NT2/D1 (cell line): ENCODE measurements around the gene XG.
"Not testable (repeated sequence)": the region's sequence is repeated elsewhere in the genome, so short reads cannot be mapped to it uniquely, and the experiment has no call there.

Source experiments
- DNase-seq: peaks from one replicate; pipeline ENCODE4 v3.0.0-alpha.2; 2011; ENCODE audit warnings: low read depth, low spot score
- H3K27me3 ChIP-seq: 2 replicates; pipeline ENCODE4 v1.6.0; 2011; ENCODE audit warnings: mild to moderate bottlenecking; ENCODE audit not compliant: insufficient read length, insufficient read depth
- H3K36me3 ChIP-seq: 2 replicates; pipeline ENCODE4 v1.6.1; 2011; ENCODE audit warnings: mild to moderate bottlenecking, low read length, mixed read lengths; ENCODE audit not compliant: insufficient read depth, insufficient read length
- H3K4me1 ChIP-seq: 2 replicates; pipeline ENCODE4 v1.5.1; 2011; ENCODE audit not compliant: insufficient read depth, insufficient read length
- H3K4me3 ChIP-seq: 2 replicates; pipeline ENCODE4 v1.5.1; 2011; ENCODE audit warnings: low read depth; ENCODE audit not compliant: insufficient read length
- H3K9ac ChIP-seq: 2 replicates; pipeline ENCODE4 v1.6.0; 2011; ENCODE audit warnings: low read depth; ENCODE audit not compliant: insufficient read length
- H3K9me3 ChIP-seq: 2 replicates; pipeline ENCODE4 v1.5.1; 2011; ENCODE audit warnings: mild to moderate bottlenecking, low read length; ENCODE audit not compliant: insufficient read depth
- SUZ12 ChIP-seq: IDR thresholded peaks from 2 replicates; pipeline ENCODE4 v1.6.1; 2011; ENCODE audit not compliant: insufficient read length, insufficient read depth; ENCODE audit errors: extremely low read depth
- YY1 ChIP-seq: IDR thresholded peaks from 2 replicates; pipeline ENCODE4 v1.6.1; 2011; ENCODE audit not compliant: insufficient read length, insufficient read depth
- ZNF274 ChIP-seq: IDR thresholded peaks from 2 replicates; pipeline ENCODE4 v1.6.1; 2011; ENCODE audit warnings: mild to moderate bottlenecking, low read depth, low read length

The XG gene

DNA sequence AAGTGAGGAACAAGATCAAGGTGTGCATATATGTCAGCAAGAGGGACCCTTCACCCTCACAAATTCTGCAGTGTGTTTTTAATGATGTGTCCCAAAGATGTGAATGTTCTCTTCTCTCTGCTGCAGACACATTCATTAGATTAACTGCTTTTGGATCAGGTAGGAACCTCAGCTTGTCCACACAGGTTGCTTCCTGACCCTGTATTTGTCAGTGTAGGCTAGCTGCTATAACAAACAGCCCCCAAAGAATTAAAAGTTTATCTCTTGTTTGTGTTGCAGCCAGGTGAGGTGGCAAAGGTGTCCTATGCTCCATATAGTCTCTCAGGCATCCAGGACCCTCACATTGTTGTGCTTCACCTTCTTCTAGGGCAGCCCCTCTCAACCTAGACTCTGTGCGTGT is 17.8 kb downstream of the XG start:
- TF ChIP-seq ZNF274 = no peak
- no peak for TF ChIP-seq YY1
- no peak for TF ChIP-seq SUZ12
- H3K4me1 ChIP-seq = peaks cover 5% of the 10 kb centered on the region
- no peak overlapping the region for H3K9ac ChIP-seq

DNA sequence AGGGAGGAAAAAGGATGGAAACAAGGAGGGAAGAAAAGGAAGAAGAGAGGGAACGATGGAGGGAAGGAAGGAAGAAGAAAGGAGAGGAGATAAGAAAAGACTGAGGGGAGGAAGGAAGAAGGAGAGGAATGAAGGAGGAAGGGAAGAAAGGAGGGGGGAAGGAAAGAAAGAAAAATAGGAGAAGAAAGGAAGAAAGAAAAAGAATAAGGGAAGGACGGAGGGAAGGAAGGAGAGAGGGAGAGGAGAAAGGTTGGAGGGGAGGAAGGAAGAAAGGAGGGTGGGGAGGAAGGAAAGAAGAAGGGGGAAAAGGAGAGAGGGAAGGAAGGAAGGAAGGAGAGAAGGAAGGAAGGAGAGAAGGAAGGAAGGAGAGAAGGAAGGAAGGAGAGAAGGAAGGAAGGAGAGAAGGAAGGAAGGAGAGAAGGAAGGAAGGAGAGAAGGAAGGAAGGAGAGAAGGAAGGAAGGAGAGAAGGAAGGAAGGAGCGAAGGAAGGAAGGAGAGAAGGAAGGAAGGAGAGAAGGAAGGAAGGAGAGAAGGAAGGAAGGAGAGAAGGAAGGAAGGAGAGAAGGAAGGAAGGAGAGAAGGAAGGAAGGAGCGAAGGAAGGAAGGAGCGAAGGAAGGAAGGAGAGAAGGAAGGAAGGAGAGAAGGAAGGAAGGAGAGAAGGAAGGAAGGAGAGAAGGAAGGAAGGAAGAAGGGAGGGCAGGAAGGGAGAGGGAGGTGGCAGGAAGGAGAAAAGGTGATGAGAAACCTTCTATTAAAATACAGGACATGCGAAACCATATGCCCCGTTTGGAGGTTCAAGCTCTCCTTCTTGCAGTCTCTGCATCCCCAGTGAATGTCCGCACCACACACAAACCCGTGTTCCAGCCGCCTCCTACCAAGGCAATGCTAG is 21.6 kb downstream of the XG start:
- not testable (repeated sequence) for DNase-seq, H3K9me3 ChIP-seq, H3K4me1 ChIP-seq, H3K9ac ChIP-seq, H3K36me3 ChIP-seq, H3K4me3 ChIP-seq
- H3K27me3 ChIP-seq = peaks cover 13% of the 10 kb centered on the region

More for the DNA sequence above, 17.8 kb downstream of the XG start:
- H3K36me3 ChIP-seq = no peaks in the 10 kb centered on the region
- H3K9me3 ChIP-seq = 0 out of 2 replicates have a peak, but pooled peaks cover 3% of the 10 kb centered on the region
- H3K4me3 ChIP-seq = no peak overlapping the region
- no peak for DNase-seq
- H3K27me3 ChIP-seq = peaks cover 13% of the 10 kb centered on the region

DNA sequence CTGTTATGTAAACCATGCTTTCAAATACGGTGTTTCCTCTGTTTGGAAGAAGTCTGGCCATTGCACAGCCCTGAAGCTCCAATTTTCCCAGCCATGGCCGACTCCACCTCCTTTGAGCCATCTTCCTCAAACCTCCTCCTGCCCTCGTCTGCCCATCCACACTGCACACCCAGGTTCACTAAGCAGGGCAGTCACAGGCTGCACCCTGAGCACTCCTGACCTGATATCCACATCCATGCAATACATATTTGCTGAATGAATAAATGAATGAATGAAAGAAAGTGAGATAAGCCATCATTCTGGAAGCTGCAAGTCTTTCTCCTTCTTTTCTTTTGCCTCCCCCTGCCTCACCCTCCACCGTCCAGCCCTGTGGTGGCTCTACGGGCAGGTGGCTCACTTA is 22.2 kb downstream of the XG start:
- Histone ChIP-seq H3K27me3 (peaks cover 13% of the 10 kb centered on the region), H3K36me3 (no peaks in the 10 kb centered on the region), H3K4me3 (no peak overlapping the region), H3K9ac (no peak overlapping the region), H3K9me3 (peaks cover 9% of the 10 kb centered on the region; the same call in 1 of the 2 replicates), H3K4me1 (no peaks in the 10 kb centered on the region)
- TF ChIP-seq YY1 = no peak
- TF ChIP-seq ZNF274 = no peak
- no peak for TF ChIP-seq SUZ12
- no peak for DNase-seq

DNA sequence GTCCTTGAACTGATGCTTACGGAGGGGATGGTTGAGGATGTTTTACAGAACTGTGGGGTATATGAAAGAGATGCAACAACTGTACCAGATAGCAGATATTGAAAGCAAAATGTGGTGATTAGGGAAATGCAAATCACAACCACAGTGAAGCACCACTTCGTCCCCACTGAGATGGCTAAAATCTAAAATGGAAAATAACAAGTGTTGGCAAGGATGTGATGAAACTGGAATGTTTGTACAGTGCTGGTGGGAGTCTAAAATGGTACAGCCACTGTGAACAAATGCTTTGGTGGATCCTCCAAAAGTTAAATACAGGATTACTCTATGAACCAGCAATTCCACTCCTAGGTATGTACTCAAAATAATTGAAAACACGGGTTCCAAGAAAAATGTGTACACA is 22.9 kb downstream of the XG start:
- H3K9me3 ChIP-seq = peaks cover 9% of the 10 kb centered on the region; the same call in 1 of the 2 replicates
- no peak overlapping the region for H3K9ac ChIP-seq
- TF ChIP-seq SUZ12 (no peak), ZNF274 (no peak), YY1 (no peak)
- no peak overlapping the region for H3K4me3 ChIP-seq
- no peaks in the 10 kb centered on the region for H3K4me1 ChIP-seq
- H3K27me3 ChIP-seq = peaks cover 13% of the 10 kb centered on the region
- no peaks in the 10 kb centered on the region for H3K36me3 ChIP-seq
- no peak for DNase-seq

DNA sequence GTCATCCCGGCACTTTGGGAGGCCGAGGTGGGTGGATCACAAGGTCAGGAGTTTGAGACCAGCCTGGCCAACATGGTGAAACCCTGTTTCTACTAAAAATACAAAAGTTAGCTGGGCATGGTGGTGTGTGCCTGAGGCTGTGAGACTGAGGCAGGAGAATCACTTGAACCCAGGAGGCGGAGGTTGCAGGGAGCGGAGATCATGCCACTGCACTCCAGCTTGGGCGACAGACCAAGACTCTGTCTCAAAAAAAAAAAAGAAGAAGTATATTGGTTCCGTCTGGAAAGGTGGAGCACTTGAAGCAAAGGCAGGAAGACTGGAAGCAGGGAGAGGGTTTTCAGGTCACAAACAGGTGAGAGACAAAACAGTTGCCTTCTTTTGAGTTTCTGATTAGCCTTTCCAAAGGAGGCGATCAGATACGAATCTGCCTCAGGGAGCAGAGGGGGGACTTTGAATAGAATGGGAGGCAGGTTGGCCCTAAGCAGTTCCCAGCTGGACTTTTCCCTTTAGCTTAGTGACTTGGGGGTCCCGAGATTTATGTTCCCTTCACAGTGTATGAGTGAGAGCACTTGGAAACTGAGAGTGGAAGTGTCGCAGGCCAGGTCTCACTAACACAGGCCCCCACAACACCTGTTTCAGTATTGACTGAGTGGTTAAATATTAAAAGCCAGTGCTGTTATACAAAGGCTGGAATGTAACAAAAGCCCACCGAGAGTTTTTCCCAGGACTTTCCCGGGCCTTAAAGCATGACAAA is 28.8 kb downstream of the XG start:
- H3K4me1 ChIP-seq, H3K27me3 ChIP-seq, H3K9ac ChIP-seq, H3K4me3 ChIP-seq, H3K36me3 ChIP-seq, H3K9me3 ChIP-seq: not testable (repeated sequence)
- peak; percentile 57 for DNase-seq

DNA sequence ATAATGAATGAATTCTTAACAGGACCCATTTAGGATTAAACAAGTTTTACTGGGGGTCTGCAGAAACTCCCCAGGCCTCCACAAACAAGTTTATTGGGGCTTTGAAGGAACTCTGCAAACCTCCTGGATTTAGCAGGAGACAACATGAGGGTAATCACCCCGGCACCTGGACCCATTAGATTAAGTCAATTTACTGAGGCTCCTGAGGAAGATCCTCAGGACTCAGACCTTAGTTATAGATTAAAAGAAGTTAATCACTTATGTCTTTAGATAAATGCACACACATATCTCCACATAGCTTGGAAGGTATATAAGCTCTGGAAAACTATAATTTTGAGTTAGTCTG is 29.4 kb downstream of the XG start:
- no peak overlapping the region for H3K9ac ChIP-seq
- H3K9me3 ChIP-seq = no peaks in the 10 kb centered on the region
- DNase-seq = no peak
- TF ChIP-seq ZNF274 = no peak
- TF ChIP-seq SUZ12 = no peak
- TF ChIP-seq YY1 = no peak
- H3K4me1 ChIP-seq = no peaks in the 10 kb centered on the region
- H3K36me3 ChIP-seq = no peaks in the 10 kb centered on the region
- H3K27me3 ChIP-seq = no peaks in the 10 kb centered on the region
- no peak overlapping the region for H3K4me3 ChIP-seq

DNA sequence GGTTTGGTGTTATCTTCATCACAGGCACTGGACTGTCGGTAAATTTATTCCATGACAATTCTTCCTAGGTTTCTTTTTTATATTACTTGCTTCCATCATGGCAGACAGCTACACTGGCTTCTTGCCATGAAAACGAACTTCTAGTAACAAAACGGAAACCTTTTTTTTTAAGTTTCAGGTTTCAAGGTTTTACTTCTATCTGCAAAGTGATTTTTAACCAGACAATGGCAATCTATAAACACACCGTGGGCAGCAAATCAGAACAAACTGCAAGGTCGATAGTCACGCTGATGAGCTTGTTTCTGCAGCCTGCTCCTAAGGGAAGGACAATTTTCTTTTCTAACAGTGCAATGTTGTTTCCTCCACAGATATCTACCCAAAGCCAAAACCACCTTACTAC is 29.9 kb downstream of the XG start:
- no peak overlapping the region for H3K9ac ChIP-seq
- no peaks in the 10 kb centered on the region for H3K9me3 ChIP-seq
- TF ChIP-seq SUZ12 (no peak), ZNF274 (no peak), YY1 (no peak)
- no peak for DNase-seq
- no peak overlapping the region for H3K4me3 ChIP-seq
- no peaks in the 10 kb centered on the region for H3K27me3 ChIP-seq
- no peaks in the 10 kb centered on the region for H3K4me1 ChIP-seq
- no peaks in the 10 kb centered on the region for H3K36me3 ChIP-seq
